ENCODE data around the gene DDAH1.

GRCh38 chr1:85417876-85418275 lies 47.1 kb downstream of the DDAH1 start:
- no peak for TF ChIP-seq CTCF (IDR thresholded peaks at IDR 0.05; ENCODE audit: poor library complexity)
- TF ChIP-seq EZH2phosphoT487 (IDR thresholded peaks at IDR 0.05; ENCODE audit: low read depth, severe bottlenecking, unreplicated experiment) = no peak
